ENCODE data around the gene CYP3A5.

DNA sequence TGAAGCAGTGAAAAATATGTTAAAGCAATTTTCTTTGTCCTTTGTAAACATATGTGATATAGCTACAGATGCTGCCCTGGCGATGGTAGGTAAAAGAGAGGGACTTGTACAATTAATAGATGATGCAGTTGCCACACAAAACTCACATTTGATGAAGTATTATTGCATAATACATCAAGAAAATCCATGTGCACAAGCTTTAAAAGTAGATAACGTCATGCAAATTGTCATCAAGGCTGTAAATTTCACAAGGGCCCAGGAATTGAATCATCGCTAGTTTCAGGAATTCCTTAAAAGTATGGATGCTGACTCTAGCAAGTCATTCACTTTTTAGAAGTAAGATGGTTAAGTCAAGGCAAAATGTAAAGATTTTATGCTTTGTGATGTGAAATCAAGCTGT lies 10.0 kb downstream of the CYP3A5 start:
- TF ChIP-seq POLR2A (IDR thresholded peaks at IDR 0.05) (no peak), CTCF (IDR thresholded peaks at IDR 0.05) (no peak)
